Measurements from ENCODE around the gene CBS. TPM values are rescaled to one million over a fixed set of nuclear protein-coding genes. Genes with fewer than 3 reads are reported as not detected.
"Not testable (repeated sequence)": the region's sequence is repeated elsewhere in the genome, so short reads cannot be mapped to it uniquely, and the experiment has no call there.

Gene CBS
- total RNA-seq, 1 donor from 2014 or later, result 30.2 TPM

GRCh38 chr21:43045876-43046821 is 29.5 kb downstream of the CBS start:
- not testable (repeated sequence) for H3K9me3 Mint-ChIP-seq; H3K4me3 Mint-ChIP-seq; H3K36me3 Mint-ChIP-seq; H3K27ac Mint-ChIP-seq; H3K4me1 Mint-ChIP-seq; H3K27me3 Mint-ChIP-seq (ENCODE audit: low read depth); DNase-seq (ENCODE audit: low spot score in 2 of 2, unreplicated experiment in 2 of 2)

- H3K27ac Mint-ChIP-seq; H3K4me1 Mint-ChIP-seq; DNase-seq (ENCODE audit: low spot score in 2 of 2, unreplicated experiment in 2 of 2): not testable (repeated sequence)
Measured at GRCh38 chr21:43045165-43045875, 30.3 kb downstream of the CBS start.

GRCh38 chr21:43044547-43044946 is 31.1 kb downstream of the CBS start:
- H3K4me1 Mint-ChIP-seq, H3K36me3 Mint-ChIP-seq, H3K9me3 Mint-ChIP-seq: not testable (repeated sequence)

More at GRCh38 chr21:43045165-43045875, 30.3 kb downstream of the CBS start:
- not testable (repeated sequence) for H3K9me3 Mint-ChIP-seq; H3K4me3 Mint-ChIP-seq; H3K27me3 Mint-ChIP-seq (ENCODE audit: low read depth); H3K36me3 Mint-ChIP-seq

GRCh38 chr21:43043291-43043690 is 32.3 kb downstream of the CBS start:
- not testable (repeated sequence) for H3K27me3 Mint-ChIP-seq (ENCODE audit: low read depth); H3K4me1 Mint-ChIP-seq; H3K27ac Mint-ChIP-seq; H3K4me3 Mint-ChIP-seq; DNase-seq (ENCODE audit: low spot score in 2 of 2, unreplicated experiment in 2 of 2); H3K36me3 Mint-ChIP-seq; H3K9me3 Mint-ChIP-seq

More at GRCh38 chr21:43044547-43044946, 31.1 kb downstream of the CBS start:
- not testable (repeated sequence) for H3K27me3 Mint-ChIP-seq (ENCODE audit: low read depth); H3K27ac Mint-ChIP-seq; H3K4me3 Mint-ChIP-seq; DNase-seq (ENCODE audit: low spot score in 2 of 2, unreplicated experiment in 2 of 2)

GRCh38 chr21:43042169-43042568 is 33.5 kb downstream of the CBS start:
- not testable (repeated sequence) for DNase-seq (ENCODE audit: low spot score in 2 of 2, unreplicated experiment in 2 of 2); H3K36me3 Mint-ChIP-seq; H3K4me3 Mint-ChIP-seq; H3K27ac Mint-ChIP-seq; H3K4me1 Mint-ChIP-seq; H3K27me3 Mint-ChIP-seq (ENCODE audit: low read depth); H3K9me3 Mint-ChIP-seq

GRCh38 chr21:43038659-43039044 is 37.0 kb downstream of the CBS start:
- H3K36me3 Mint-ChIP-seq; H3K27me3 Mint-ChIP-seq (ENCODE audit: low read depth); H3K4me1 Mint-ChIP-seq; DNase-seq (ENCODE audit: low spot score in 2 of 2, unreplicated experiment in 2 of 2); H3K4me3 Mint-ChIP-seq; H3K27ac Mint-ChIP-seq; H3K9me3 Mint-ChIP-seq: not testable (repeated sequence)

- H3K4me3 Mint-ChIP-seq; H3K27ac Mint-ChIP-seq; H3K27me3 Mint-ChIP-seq (ENCODE audit: low read depth); H3K9me3 Mint-ChIP-seq; DNase-seq (ENCODE audit: low spot score in 2 of 2, unreplicated experiment in 2 of 2); H3K36me3 Mint-ChIP-seq; H3K4me1 Mint-ChIP-seq: not testable (repeated sequence)
Measured at GRCh38 chr21:43037918-43038658, 37.5 kb downstream of the CBS start.

- not testable (repeated sequence) for H3K9me3 Mint-ChIP-seq; H3K4me3 Mint-ChIP-seq; H3K27ac Mint-ChIP-seq; DNase-seq (ENCODE audit: low spot score in 2 of 2, unreplicated experiment in 2 of 2); H3K36me3 Mint-ChIP-seq; H3K27me3 Mint-ChIP-seq (ENCODE audit: low read depth); H3K4me1 Mint-ChIP-seq
Measured at GRCh38 chr21:43036889-43037288, 38.7 kb downstream of the CBS start.

GRCh38 chr21:43034826-43035225 is 40.8 kb downstream of the CBS start:
- H3K36me3 Mint-ChIP-seq, result peaks cover 13% of the 10 kb centered on the region
- H3K27ac Mint-ChIP-seq, result no peak overlapping the region

More at GRCh38 chr21:43034826-43035225, 40.8 kb downstream of the CBS start:
- H3K4me3 Mint-ChIP-seq, result no peak overlapping the region
- H3K27me3 Mint-ChIP-seq (ENCODE audit: low read depth), result no peaks in the 10 kb centered on the region
- DNase-seq (ENCODE audit: low spot score in 2 of 2, unreplicated experiment in 2 of 2), result no peak
- no peaks in the 10 kb centered on the region for H3K9me3 Mint-ChIP-seq
- no peaks in the 10 kb centered on the region for H3K4me1 Mint-ChIP-seq
- no peak for TF ChIP-seq CTCF (IDR thresholded peaks at IDR 0.05; ENCODE audit: unreplicated experiment)
